ENCODE results near the gene KCNH2.

KCNH2 gene

GRCh38 chr7:150909200-150909995, 68.7 kb downstream of the KCNH2 start:
- no peak for DNase-seq (ENCODE audit: low read depth in 3 of 3)

GRCh38 chr7:150908173-150908572, 69.9 kb downstream of the KCNH2 start:
- no peak for DNase-seq (ENCODE audit: low read depth in 3 of 3)

DNA sequence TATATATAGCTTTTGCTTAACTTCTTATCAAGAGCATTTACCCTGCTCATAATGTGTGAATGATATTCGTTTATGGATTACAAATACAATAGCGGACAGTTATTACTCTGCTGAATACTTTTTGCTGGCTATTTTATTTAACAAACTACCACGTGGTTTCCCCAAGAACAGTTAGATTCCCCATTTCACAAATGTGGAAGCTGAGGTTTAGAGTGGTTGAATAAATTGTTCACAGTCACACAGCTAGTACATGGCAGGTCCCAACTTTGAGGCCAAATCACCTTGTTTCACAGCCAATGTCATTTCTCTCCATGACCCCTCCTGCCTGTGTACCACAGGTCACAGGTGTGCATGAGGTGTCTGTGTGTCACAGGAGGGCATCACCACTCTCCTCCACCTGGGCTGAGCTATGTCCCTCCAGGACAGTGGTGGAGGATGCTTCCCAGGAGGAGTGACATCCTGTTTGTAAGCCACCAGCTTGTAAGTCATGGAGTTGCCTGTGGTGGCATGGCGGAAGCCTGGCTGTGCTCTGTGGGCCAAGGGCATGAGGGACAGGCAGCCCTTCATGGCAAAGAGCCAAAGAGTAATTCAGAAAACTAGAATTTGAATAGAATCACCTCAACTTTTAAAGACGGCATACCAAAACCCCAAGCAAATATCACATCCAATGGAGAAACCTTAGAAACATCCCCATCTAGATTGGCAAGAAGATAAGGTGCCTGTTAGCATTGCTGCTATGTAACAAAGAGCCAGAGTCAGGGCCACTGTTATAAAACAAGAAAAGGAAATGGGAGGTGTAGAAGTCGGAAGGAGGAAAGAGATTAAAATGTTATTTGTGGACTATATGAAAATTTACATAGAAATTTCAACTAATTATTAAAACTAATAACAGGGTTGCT, 73.9 kb downstream of the KCNH2 start:
- DNase-seq (ENCODE audit: low read depth in 3 of 3): no peak

DNA sequence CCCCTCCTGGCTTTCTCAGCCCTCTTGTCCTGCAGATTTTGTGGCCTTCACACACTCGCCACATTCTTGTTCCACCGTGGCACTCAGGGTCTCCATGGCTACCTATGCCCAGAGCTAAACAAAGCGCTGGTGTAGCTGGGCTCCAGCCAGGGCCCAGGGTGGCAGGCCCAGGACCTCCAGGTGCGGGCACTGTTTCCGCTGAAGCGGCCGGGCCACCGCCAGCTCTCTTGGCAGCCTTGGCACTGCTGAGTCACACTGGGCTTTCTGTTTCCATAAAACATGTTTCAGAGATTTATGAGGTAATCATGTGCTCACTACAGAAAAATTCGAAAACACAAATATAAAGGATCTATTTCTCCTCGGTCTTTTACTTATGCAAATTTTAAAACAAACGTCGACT, 74.5 kb downstream of the KCNH2 start:
- DNase-seq (ENCODE audit: low read depth in 3 of 3): no peak

GRCh38 chr7:150902078-150903033, 75.8 kb downstream of the KCNH2 start:
- no peak for DNase-seq (ENCODE audit: low read depth in 3 of 3)

DNA sequence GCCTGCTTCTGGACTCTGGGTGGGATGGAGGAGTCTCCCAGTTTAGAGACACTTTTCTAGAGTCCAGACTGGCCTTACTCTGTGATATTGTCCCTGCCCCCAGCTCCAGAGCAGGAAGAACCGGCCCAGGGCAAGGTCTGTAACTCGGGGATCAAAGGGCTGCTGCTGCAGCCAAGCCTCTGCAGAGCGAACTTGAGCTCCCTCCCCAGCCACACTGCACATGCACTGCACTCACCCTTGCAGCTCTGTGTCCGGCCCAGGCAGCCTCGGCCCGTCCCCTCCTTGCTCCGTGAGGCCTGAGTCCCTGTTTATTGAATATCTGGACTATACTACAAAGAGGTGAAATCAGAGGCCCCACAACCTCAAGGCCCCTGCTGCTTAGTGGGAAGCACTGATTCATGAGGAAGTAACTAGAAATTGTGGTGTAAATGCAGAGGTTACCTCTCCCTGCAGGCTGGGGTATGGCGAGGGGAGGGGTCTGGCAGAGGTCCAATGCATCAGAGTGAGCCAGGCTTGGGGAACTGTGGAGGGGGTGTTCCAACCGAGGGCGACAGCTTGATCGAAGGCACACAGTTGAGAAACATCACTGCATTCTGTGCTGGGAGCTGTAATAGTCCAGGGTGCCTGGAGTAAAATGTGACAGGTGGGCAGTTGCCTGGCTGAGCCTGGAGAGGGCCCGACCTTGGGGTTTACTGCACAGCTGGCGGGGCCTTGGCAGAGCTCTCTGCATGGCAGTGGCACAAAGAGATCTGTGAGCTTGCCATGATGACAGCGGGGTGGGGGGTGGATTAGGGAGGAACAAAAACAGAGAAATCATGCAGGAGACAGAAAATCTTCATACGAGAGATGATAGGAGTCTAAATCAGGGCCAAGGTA, 76.7 kb downstream of the KCNH2 start:
- no peak for DNase-seq (ENCODE audit: low read depth in 3 of 3)

GRCh38 chr7:150900675-150901074, 77.4 kb downstream of the KCNH2 start:
- DNase-seq (ENCODE audit: low read depth in 3 of 3): no peak

DNA sequence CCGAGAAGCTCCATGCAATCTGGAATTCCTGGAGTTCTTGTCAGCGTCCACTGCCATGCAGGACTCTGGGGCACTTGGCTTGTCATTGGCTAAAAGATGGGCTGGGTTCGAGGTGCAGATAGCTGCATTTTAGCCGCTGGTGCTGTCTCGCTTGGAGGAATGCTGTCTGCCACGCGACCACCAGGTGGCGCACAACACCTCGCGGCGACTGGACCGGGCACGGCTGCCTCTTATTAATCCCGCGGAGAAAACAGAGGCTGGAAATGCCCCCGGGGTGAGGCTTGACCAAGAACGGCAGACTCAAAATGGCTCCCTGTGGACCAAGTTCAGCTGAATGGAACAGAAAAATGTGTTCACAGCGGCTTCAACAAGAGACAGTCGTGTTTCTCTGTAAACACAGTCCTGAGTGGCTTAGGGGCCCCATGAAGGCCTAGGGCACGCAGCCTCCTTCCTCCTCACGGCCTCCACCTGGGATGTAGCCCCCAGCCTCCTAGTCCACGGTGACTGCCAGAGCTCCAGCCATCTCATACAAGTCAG, 79.6 kb downstream of the KCNH2 start:
- DNase-seq (ENCODE audit: low read depth in 3 of 3): peak; percentile 67 to 77 (median 71)

DNA sequence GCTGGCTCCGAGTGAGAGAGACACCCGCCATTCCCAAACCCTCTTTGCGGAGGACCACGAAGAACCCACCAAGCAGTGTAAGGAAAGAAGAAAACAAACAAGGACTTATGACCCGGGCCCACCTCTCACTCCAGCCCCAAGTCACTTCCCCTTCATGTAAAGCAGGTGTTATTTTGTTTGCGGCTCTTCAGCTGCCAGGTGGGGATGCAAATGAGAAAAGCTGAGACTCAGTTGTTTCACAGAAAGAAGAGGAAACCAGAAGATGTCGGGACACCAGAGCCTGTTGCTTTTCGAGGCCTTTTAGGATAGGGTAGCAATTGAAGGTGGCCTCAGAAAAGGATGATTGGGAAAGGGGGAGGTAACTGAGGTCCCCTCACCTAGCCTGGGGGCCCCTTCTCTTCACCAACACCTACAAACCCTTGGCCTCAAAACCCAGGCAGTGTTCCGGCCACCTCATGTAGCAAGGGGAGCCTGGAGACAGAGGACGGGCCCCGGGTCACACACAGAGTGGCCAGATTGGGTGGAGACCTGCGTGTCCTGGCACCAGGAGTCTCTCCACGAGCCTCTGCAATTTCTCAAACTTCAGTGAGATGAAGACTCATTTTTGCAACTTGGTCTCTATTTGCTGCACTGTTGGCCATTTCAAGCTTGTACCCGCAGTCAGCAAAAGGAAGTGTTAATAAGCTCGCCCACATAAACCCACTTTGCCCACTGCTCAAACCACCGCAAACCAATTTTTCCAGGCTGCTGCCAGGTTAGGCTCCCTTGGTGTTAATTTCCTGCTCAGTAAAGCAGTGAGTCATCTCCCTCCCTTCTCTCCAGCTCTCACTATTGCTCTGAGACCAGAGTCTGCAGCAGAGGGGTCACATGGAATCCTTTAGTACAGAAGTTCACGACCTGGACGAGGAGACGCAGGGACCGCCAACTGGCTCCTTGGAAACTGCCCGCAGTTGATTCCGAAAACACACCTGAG, 80.3 kb downstream of the KCNH2 start:
- peak in 1 of 3 experiments; percentile 48 for DNase-seq (ENCODE audit: low read depth in 3 of 3)

DNA sequence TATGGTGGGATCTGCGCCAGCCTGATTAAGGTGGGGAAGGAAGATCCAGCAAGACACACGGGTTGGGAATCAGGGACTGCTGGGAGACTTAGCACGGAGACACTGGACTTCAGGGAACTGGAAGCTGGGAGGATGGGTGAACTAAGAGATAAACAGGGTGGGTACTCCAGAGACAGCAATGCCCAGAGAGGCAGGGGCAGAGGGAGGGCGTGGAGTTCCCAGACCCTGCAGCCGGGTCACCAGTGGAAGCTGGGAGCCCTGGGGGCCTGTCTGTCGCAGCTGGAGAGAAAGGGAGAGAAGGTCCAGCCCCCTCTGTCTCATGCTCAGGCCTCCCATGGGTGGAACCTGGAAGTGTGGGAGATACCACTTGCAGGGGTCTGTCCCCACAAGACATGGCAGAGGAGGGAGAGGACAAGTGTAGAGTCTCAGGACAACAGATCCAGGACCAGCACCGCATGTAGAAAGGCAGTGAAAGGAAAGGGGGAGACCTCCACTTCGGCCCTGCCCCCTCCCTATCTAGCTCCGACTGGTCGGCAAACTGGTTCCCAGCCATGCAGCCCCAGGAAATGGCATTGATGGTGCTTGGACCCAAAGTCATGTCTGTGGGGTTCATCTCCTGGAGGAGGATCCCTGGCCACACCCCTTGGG, 81.4 kb downstream of the KCNH2 start:
- no peak for DNase-seq (ENCODE audit: low read depth in 3 of 3)

GRCh38 chr7:150895809-150896208, 82.3 kb downstream of the KCNH2 start:
- no peak for DNase-seq (ENCODE audit: low read depth in 3 of 3)

Measured in stimulated activated CD4-positive, alpha-beta T cell treated with anti-CD3 and anti-CD28 coated beads, TNF-alpha, amount 100 ng/mL, for 24 hours (primary cell).